AG04449 (cell line): ENCODE data around the gene NDUFA11.

Experiments used
- CTCF ChIA-PET: fragments of 350-600 bp; formaldehyde crosslinking; extraction: SDS; loops from one replicate; lab custom pipeline; 2021; ENCODE audit warnings: antibody characterized with exemption; lab: Yijun Ruan, JAX
- POLR2A ChIA-PET: fragments of 400-600, 350-600 bp; formaldehyde crosslinking; extraction: SDS; loops from one replicate; lab custom pipeline; 2020; ENCODE audit warnings: antibody characterized with exemption, inconsistent platforms; lab: Yijun Ruan, JAX
- DNase-seq: peaks from one replicate; pipeline ENCODE4 v3.0.0-alpha.2; 2010; ENCODE audit warnings: low read depth, low spot score
- H3K4me3 ChIP-seq: 2 replicates; pipeline ENCODE4 v1.5.1; 2011; ENCODE audit warnings: low read depth, mild to moderate bottlenecking, control low read depth, low read length
- TF ChIP-seq, protein P1 (sequence below): IDR thresholded peaks from one replicate; pipeline ENCODE4 v1.5.1; 2011; ENCODE audit warnings: mild to moderate bottlenecking, moderate library complexity, low read length, control low read depth, inconsistent platforms; ENCODE audit not compliant: insufficient read depth; ENCODE audit errors: missing control alignments

Gene NDUFA11

DNA sequence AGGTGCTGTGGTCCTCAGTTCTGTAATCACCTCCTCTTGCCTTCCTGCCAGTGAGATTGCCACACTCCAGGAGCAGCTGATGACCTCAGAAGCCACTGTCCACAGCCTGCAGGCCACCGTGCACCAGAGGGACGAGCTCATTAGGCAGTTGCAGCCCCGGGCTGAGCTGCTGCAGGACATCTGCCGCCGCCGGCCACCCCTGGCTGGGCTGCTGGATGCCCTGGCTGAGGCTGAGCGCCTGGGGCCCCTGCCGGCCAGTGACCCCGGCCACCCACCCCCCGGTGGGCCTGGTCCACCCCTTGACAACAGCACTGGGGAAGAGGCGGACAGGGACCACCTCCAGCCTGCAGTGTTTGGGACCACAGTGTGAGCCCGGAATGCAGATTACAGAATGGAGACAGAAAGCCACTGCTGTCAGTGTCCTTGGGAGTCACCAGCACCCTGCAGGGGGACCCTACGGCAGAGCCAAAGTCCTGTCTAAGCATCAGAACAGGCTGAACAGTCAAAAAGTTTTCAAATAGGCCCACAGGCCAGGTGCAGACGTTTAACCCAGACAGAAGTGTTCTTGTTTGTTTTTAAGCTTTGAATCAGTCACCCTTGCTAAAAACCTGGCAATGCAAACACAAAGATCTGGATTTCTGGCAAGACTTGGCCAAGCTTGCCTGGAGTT is 5.3 kb upstream of the NDUFA11 start:
- ChIA-PET POLR2A (no interaction called here), CTCF (interaction anchor here (0.9 kb wide), 1 partner anchor 105 kb away, joined by 3 read pairs; no protein-coding TSS in a partner anchor)
- DNase-seq = no peak
- TF ChIP-seq, protein P1, sequence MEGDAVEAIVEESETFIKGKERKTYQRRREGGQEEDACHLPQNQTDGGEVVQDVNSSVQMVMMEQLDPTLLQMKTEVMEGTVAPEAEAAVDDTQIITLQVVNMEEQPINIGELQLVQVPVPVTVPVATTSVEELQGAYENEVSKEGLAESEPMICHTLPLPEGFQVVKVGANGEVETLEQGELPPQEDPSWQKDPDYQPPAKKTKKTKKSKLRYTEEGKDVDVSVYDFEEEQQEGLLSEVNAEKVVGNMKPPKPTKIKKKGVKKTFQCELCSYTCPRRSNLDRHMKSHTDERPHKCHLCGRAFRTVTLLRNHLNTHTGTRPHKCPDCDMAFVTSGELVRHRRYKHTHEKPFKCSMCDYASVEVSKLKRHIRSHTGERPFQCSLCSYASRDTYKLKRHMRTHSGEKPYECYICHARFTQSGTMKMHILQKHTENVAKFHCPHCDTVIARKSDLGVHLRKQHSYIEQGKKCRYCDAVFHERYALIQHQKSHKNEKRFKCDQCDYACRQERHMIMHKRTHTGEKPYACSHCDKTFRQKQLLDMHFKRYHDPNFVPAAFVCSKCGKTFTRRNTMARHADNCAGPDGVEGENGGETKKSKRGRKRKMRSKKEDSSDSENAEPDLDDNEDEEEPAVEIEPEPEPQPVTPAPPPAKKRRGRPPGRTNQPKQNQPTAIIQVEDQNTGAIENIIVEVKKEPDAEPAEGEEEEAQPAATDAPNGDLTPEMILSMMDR = no peak
- no peak overlapping the region for H3K4me3 ChIP-seq

DNA sequence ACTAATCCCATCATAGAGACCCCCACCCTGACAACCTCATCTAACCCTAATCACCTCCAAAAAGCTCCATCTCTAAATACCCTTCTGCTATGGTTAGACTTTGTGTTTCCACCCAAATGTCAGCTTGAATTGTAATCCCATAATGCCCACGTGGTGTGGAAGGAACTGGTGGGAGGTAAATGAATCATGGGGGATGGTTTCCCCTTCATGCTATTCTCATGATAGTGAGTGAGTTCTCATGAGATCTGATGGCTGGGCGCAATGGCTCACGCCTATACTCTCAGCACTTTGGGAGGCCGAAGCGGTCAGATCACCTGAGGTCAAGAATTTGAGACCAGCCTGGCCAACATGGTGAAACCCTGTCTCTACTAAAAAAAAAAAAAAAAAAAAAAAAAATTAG is 3.7 kb upstream of the NDUFA11 start:
- TF ChIP-seq, protein P1 = no peak
- CTCF ChIA-PET = interaction anchor here (1.2 kb wide), 1 partner anchor 103 kb away, joined by 3 read pairs; no protein-coding TSS in a partner anchor
- H3K4me3 ChIP-seq = no peak overlapping the region
- no peak for DNase-seq
- POLR2A ChIA-PET = no interaction called here

DNA sequence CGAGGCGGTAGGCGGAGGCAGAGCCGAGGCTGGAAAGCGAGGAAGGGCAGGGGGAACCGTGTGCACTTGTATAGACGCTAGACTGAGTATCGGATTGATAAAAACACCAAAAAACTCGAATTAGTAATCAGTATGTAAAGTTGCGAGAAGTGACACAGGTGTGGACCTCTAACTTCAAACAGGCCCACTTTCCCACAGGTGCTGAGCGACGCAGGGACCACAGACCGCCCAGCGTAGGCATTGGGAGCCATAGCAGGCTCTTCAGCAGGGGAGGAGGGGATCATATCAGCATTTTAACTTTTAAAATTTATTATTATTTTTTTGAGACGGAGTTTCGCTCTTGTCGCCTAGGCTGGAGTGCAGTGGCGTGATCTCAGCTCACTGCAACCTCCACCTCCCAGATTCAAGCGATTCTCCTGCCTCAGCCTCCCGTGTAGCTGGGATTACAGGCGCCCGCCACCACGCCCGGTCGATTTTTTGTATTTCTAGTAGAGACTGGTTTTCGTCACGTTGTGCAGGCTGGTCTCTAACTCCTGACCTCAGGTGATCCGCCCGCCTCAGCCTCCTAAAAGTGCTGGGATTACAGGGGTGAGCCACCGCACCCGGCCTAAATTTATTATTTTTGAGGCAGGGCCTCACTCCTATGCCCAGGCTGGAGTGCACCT is 1.7 kb upstream of the NDUFA11 start:
- CTCF ChIA-PET = interaction anchor here (1.8 to 4.9 kb wide), 3 partner anchors 13 to 118 kb away, joined by 4 to 41 read pairs (median 41); no protein-coding TSS in a partner anchor
- no peak for DNase-seq
- TF ChIP-seq, protein P1 = no peak
- POLR2A ChIA-PET = no interaction called here
- H3K4me3 ChIP-seq = peak overlapping the region; percentile 100

DNA sequence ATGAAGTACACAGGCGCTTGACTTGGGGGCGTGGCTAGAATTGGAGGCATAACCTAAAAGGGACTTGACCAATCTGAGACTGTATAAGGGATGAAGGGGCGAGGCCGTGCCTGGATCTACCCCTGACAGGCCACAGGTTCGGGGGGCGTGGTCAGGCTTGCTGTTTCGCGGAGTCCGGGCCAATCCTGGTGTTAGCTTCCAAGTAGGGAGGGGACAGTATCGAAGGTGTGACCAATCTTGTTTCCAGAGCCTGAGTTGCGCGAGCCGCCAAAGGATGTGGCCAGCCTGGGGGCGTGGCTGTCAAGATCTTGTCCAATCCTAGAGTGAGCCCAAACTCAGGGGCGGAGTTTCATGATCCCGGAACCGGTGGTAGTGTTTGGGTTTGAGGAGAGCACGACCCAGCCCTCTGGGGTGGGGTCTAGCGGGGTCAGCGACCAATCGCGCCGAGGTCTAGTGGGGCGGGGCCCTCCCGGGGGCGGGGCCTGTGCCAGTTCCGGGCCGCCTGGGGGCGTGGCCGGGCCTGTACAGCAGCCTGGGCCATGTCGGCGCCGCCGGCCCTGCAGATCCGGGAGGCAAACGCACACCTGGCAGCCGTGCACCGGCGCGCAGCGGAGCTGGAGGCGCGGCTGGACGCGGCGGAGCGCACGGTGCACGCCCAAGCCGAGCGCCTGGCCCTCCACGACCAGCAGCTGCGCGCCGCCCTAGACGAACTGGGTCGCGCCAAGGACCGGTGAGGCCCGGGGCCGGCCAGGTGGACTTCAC is 943 bp upstream of the NDUFA11 start, which contains the start of gene VMAC:
VMAC (plus strand) TSS at position 521 of the 762 bp plus-strand sequence; CDS start at position 540, 19 bp downstream.
- TF ChIP-seq, protein P1 = no peak
- POLR2A ChIA-PET = interaction anchor here (1.4 to 2.6 kb wide), 5 partner anchors 12 to 186 kb away, joined by 4 to 23 read pairs (median 6); partner anchors contain the start of genes CATSPERD and LONP1
- CTCF ChIA-PET = interaction anchor here (1.4 to 4.9 kb wide), 5 partner anchors 12 to 119 kb away, joined by 3 to 41 read pairs (median 12); no protein-coding TSS in a partner anchor
- peak; percentile 100 for DNase-seq
- peak within 1 kb of the TSS; percentile 100 for H3K4me3 ChIP-seq

DNA sequence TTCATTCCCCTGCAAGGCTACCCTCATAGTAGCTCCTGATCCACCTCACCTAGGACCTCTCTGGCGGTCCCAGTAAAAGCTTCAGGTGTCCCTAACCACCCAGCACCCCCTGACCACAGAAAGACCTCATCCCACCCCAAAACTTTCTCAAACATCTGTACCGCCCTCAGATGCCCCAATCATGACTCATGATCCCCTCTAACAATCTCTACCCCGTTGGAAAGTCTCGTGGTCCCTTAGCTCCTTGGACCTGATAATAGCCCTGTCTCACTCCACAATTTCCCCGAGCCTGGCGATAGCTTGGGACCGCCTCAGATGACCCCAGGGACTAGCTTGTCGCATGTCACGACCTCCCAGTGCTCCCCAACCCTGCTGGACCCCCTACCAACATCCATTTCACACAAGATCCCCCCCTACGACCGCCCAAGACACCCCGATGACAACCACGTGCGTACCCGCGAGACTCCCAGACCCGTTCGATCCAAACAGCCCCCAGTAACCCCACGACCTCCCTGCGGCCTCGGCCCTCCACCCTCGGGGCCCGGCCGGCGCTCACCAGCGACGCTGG is 450 bp downstream of the NDUFA11 start:
- TF ChIP-seq, protein P1 = no peak
- ChIA-PET CTCF (interaction anchor here (0.8 to 4.9 kb wide), 6 partner anchors 11 to 184 kb away, joined by 3 to 41 read pairs (median 8); no protein-coding TSS in a partner anchor), POLR2A (interaction anchor here (0.5 to 2.6 kb wide), 6 partner anchors 10 to 610 kb away, joined by 3 to 23 read pairs (median 6); partner anchors contain the start of genes CATSPERD and LONP1)
- DNase-seq = no peak
- peak overlapping the region; percentile 100 for H3K4me3 ChIP-seq
